Kidney tubule cell (primary cell): ENCODE results near the gene MINK1.

Source experiments
- DNase-seq: peaks from one replicate; pipeline ENCODE4 v3.0.0-alpha.2; 2018; ENCODE audit warnings: low spot score

MINK1 gene

GRCh38 chr17:4833178-4833940 is at the start of gene MINK1:
Gene MINK1 (plus strand): TSS chr17:4833340. CDS start chr17:4833584, 244 bp downstream.
- DNase-seq: peak; percentile 95

GRCh38 chr17:4785311-4786105 is 47.6 kb upstream of the MINK1 start:
- DNase-seq: no peak

- DNase-seq: no peak
Observed at GRCh38 chr17:4786106-4786511, 47.0 kb upstream of the MINK1 start, which contains the start of gene VMO1. Gene VMO1 (minus strand): TSS chr17:4786364. CDS start chr17:4786352, 12 bp downstream.

- no peak for DNase-seq
Observed at GRCh38 chr17:4786516-4786915, 46.6 kb upstream of the MINK1 start.

- DNase-seq: no peak
Observed at GRCh38 chr17:4788159-4788806, 44.9 kb upstream of the MINK1 start.

- peak; percentile 22 for DNase-seq
Observed at GRCh38 chr17:4788807-4789700, 44.1 kb upstream of the MINK1 start, which contains the start of gene GLTPD2. Gene GLTPD2 (plus strand): TSS chr17:4788964. CDS start chr17:4789012, 48 bp downstream.

- no peak for DNase-seq
Observed at GRCh38 chr17:4789701-4789950, 43.5 kb upstream of the MINK1 start.

- peak; percentile 88 for DNase-seq
Observed at GRCh38 chr17:4789951-4790704, 43.0 kb upstream of the MINK1 start.

- no peak for DNase-seq
Observed at GRCh38 chr17:4790705-4791088, 42.4 kb upstream of the MINK1 start.

GRCh38 chr17:4795168-4795567 is 38.0 kb upstream of the MINK1 start:
- DNase-seq: no peak

- DNase-seq: peak; percentile 42
Observed at GRCh38 chr17:4796552-4796920, 36.6 kb upstream of the MINK1 start.

- peak; percentile 75 for DNase-seq
Observed at GRCh38 chr17:4800462-4801196, 32.5 kb upstream of the MINK1 start.

GRCh38 chr17:4802228-4802627 is 30.9 kb upstream of the MINK1 start, which contains the start of gene C17orf114:
Gene C17orf114 (minus strand): TSS chr17:4802328.
- DNase-seq: no peak

- DNase-seq: peak; percentile 38
Observed at GRCh38 chr17:4806456-4806776, 26.7 kb upstream of the MINK1 start.

- peak; percentile 86 for DNase-seq
Observed at GRCh38 chr17:4806777-4807604, 26.1 kb upstream of the MINK1 start, which contains the start of gene PLD2. Gene PLD2 (plus strand): TSS chr17:4807152. CDS start chr17:4807773, 621 bp downstream.

- DNase-seq: no peak
Observed at GRCh38 chr17:4807605-4808377, 25.3 kb upstream of the MINK1 start.

- no peak for DNase-seq
Observed at GRCh38 chr17:4808378-4808767, 24.8 kb upstream of the MINK1 start.

GRCh38 chr17:4810696-4811290 is 22.3 kb upstream of the MINK1 start:
- no peak for DNase-seq
